NCI-H2029 treated with DMSO at 0.1 percent for 48 hours (cell line): Measurements from ENCODE around the gene SORCS2.
A peak's percentile ranks its signal among the peaks of the same experiment; 100 is the strongest.

Experiments
- DNase-seq: peaks from one replicate; lab custom pipeline; 2025; lab: John Stamatoyannopoulos, UW

The SORCS2 gene

DNA sequence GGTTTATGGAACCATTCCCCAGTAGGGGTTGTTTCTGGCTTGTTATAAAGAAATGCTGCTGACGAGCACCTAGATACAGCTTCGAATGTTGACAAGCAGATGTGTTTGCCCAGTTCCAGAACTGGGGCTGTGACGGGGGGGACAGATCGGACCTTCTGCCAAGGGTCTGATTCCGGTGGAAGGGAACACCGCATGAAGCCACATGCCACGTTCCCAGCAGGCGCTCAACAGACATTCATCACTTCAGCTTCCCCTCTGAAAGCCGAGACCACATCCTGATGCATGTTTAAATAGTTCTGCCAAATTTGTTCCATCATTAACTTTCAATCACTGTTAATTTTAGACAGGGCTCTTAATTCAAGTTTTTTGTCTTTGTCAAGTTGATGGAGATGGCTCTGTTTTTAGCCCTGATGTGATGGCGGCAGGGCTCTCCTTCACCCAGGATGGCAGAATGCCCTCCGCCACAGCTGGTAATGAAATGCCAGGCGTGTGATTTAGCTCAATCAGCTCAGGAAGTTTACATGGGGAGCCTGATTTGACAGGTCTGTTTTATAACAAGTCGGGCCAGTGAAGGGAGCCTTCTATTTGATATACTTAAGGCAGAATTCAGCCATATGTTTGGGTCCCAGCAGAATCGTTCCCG is 185.0 kb downstream of the SORCS2 start:
- no peak for DNase-seq

DNA sequence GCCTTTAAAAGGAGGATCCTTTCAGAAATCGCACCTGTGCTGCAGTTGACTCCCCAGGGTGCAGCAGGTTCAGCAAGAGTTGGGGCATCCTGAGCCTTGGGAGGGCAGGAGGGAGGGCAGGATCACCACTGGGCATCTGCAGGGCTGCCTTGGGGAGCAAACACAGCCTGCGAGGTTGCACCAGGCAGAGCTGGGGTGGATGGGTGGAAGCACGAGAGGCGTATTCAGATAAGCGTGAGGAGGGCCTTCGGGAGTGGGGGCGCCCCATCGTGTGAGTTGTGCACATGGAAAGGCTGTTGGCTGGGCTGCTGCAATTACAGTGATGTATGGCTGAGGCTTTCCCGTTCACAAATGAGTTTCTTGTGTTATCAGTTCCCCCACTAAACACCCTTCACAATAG is 186.8 kb downstream of the SORCS2 start:
- DNase-seq = no peak

DNA sequence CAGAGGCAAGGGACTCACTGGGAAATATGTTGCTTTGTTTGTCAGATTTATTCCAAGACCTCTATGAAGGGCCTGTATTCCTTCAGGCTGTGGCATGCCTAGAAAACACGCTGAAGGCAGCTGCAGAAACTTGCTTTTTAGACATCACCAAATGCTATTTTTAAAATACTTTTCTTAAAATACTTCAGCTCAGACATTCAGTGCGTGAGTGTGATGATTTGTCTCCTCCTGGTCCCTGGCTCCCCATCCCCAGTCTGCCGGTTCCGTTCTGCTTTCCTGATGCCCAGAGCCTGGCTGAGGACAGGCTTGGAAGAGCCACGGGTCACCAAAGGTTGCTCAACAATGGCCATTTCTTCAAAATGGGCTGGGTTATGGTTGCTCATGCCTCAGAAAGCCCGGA is 187.4 kb downstream of the SORCS2 start:
- no peak for DNase-seq

DNA sequence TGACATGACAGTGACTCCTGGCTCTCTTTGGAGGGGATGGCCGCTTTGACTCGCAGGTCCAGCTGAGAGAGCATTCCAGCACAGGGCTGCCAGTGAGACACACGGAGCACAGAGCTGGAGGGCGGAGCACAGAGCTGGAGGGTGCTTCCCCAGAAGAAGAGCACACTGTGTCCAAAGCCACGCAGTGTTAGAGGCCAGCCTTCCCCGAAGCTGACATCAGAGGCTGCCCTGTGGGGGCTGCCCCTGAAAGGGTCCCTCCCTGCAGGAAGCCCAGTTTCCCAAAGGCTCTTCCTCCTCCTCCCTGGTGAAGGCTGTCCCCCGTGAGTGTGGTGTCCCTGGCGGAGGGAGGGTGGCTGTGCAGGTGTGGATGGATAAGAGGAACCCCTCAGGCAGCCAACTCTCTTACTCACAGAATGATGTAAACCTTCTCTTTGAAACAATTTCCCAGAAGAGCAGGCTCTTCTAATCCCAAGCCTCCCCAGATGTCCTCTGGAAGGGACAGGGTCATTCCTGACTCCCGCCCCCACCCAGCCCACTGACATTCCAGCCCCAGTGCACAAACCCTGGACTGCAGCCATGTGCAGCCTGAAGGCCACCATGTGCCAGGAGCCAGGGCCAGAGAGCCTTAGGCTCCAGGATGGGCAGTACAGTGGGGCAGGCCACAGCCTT is 189.0 kb downstream of the SORCS2 start:
- no peak for DNase-seq

DNA sequence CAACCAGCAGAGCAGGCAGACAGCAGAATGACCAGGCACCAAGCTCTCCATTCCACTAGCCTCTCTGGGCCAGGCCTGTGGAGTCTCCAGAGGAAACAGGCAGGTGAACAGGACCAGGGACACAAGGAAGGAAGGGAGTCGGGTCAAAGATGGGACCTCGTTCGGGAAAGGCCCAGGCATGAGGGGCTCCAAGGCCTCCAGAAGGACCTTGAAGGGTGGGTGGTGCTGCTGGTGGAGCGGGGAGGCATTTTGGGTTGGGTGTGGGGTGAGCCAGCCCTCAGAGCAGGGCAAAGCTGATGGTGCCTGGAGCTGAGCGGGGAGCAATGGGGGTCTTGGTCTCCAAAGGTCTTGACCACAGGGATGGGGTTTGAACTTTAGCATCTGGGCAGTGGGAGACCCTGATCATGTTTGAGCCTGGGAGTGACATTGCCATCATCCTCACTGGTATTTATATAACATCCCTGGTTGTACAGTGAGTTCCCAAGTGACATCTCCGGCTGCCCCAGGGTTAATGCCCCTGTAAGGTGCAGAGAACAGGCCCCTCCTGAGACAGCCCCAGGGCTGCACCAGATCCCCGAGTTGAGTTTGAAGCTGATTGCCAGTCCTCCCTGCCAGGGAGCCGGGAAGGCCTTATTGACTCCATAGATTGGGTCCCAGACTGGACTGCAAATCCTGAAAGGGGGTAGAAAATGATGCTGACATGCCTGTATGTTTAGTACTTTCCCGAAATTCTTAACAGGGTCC is 189.7 kb downstream of the SORCS2 start:
- no peak for DNase-seq

DNA sequence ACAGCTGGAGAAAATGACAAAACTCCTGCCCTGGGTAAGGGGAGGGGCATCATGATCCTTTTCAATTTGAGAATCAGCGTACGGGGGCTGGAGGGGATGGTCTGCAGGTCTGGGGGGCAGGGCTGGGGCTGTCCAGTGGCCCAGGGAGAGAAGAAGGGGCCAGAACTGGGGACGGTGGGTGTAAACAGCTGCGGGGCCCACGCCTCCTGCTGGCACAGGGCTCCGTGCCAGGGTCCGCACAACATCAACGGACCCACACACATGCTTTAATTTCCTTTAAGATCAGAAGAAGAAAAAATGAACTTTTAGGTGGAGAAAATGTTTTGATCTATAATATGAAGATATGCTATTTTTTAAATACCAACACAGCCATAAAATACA is 190.3 kb downstream of the SORCS2 start:
- DNase-seq = no peak

DNA sequence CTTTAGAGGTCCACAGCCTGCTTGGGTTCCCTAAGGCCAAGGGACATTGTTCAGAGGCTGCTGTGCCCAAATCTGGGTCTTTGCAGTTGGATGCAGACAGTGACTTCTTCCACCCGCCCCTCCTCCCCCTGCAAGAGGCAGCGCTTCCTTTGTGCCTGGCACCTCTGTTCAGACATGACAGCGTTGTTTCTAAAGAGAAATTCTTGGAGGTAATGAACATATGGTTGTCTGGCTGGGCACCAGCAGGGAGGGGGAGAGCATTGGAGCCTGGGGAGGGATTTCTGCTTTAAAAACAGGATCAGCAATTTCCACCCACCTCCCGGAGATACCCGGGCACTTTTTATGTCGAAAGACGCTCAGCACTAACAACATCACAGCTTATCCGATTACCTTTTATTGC is 190.9 kb downstream of the SORCS2 start:
- DNase-seq = no peak

DNA sequence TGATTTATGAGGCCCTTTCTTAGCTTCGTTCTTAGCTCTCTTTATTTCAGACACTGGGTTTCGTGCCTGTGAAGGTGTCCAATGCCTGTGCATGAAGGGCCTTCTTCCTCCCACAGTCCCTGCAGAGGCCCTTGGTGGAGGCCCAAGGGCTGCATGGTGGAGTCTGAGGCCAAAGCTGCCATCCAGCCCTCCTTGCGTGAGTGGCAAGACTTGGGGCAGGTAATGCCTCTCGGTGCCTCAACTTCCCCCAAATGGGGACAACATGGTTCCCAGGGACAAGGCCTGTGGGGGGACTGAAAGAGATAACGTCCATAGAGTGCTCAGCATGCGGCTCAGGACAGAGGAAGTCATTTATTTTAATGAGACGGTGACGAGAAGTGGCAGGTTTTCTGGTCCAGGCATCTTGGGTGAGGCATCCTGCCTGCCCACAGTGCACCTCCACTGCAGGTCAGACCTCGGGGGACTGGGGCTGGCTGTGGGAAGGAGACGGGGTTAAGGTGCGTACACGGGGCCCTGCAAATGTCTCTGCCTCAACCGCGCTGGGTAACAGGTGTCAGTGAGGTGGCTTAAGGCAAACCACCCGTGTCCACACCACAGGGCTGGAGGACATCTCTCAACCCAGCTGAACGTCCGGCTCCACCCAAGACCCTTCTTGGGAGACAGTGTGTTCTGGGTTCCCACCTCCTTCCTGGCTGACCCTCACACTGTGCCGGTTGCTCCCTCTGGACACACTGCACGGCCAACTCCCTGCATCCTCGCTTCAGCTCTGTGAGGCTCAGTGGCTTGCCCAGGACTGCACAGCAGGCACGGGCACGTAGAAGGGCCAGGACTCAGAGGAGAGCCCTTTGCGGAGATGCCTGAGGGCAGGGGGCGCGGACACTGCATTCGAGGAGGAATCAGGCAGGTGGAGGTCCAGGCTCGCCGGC is 191.9 kb downstream of the SORCS2 start:
- no peak for DNase-seq

DNA sequence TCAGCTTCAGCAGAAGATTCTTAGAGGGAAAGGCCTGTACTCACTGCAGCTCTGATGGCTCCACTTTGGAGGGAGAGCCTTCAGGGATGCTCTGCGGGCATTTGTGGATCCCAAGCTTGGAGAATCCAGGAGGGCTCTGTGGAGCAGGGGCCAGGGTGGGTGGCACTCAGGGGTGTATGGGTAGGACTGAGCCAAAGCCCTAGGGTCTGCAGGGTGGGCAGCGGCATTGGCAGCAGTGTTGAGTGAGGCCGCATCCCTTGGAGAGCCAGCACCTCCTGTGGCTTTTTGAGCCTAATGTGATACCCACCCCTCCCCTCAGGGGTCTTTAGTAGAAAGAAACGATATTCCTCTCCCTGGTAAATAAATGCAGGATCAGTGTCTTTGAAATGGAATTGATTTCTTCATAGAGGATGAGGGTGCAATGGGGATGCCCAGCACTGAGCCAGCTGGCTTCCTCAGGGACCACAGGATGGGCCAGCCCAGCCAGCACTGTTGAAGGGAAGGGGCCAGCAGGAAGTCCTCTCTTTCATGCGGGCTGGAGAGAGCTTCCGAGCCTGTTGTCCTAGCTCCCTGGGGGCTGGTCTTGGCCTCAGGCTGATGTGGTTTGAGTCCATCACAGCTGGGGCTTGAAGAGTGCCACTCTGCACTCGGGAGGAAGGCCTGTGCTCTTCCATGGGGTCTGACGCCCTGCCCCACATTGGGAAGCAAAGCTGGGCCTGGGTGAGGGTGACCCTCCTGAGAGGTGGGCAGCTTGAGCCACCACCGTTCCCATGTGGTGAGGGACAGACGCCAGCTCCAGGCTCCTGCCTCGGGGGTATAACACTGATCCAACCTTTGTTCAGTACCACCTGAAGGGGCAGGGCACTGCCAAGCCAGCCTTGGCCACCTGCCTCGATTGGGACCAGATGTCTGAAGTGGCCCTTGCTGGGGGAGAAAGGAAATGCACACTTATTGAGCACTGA is 192.9 kb downstream of the SORCS2 start:
- DNase-seq = peak; percentile 27

DNA sequence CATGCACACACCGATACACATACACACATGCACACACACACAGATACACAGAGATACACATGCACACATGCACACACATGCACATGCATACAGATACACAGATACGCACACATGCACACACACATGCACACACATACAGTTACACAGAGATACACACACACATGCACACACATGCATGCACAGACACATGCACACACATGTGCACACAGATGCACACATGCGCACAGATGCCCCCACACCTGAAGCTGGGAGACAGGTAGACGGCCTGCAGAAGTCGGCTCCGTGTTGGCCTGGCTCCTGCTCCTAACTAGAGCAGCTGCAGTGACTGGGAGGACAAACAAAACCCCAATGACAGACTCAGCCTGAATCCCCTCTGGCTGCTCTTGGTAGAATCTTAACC is 195.6 kb downstream of the SORCS2 start:
- no peak for DNase-seq

DNA sequence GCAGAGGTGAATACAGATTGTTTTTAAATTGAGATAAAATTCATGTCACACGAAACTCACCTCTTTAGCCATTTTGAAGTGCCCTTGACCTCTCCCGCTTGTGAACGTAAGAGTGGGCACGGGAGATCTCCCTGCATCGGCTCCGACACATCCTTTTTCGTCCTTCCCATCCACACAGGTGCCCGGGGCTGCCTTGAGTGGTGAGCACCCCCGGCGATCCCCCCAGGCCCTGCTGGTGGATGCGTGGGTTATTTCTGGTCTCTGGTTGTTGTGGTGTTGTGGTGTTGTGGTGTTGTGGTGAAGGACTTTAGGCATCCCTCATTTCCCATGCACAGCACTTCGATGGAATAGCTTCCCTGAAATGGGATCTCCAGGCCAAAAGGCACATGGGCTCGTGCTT is 196.3 kb downstream of the SORCS2 start:
- DNase-seq = no peak

DNA sequence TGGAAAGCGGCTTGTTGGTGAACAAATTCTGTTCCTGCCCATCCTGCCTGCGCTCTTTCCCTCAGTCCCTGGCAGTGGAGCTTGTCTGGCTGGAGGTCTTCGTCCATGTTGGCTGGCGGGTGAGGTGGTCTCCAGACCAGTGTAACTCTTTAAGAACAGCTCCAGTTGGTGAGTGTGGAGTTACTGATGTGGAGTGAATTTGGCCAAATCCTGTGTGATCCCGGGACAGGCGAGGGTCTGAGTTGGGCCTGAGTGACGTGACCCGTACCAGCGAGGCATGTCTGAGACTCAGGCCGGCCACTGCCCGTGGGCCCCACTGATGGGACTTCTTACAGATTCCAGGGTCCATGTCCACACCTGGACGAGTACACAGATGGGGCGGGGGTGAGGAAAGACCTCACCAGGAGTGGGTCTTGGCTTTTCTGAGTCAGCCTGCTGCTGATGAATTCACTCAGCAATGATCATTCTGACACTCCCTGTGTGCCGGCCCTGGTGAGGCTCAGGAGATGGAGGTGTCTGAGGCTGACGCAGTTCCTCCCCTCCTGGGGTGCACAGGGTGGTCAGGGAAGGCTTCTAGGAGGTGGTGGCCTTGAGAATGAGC is 196.9 kb downstream of the SORCS2 start:
- DNase-seq = no peak

DNA sequence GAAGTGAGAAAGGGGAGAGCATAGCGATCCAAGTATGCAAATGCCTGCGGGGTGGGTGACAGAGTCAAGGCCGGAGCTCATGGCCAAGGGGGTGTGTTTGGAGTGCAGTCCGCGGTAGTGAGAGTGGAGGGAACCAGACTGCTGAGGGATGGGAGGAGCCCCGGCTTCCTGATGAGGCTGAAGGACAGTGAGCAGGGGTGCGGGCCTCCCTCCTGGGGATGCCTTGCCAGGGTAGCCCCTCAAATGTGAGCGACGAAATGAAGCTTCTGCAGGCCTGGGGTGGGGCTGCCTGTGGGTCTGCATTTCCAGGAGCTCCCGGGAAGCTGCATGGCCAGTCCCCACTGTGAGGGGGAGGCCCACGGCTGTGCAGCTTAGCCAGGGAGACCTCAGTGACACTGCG is 197.4 kb downstream of the SORCS2 start:
- no peak for DNase-seq

DNA sequence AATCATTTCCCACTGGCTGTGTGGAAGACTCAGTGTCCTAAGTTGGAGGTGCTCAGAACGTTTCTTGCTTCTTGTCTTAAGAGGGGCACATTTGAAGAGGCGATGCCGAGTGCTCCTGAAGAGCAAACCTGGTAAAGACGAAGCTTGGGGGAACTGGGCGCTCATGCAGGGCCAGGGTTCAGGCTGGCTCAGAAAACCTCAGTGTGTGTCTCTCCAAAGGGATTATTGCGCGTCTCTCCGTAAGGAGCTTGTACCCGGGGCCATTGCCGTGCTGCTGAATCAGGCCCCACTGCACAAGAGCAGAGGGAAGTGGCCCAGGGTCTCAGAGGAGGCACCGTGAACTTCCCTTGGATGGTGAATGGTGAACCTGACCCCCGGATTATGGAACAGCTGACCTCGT is 198.0 kb downstream of the SORCS2 start:
- no peak for DNase-seq

DNA sequence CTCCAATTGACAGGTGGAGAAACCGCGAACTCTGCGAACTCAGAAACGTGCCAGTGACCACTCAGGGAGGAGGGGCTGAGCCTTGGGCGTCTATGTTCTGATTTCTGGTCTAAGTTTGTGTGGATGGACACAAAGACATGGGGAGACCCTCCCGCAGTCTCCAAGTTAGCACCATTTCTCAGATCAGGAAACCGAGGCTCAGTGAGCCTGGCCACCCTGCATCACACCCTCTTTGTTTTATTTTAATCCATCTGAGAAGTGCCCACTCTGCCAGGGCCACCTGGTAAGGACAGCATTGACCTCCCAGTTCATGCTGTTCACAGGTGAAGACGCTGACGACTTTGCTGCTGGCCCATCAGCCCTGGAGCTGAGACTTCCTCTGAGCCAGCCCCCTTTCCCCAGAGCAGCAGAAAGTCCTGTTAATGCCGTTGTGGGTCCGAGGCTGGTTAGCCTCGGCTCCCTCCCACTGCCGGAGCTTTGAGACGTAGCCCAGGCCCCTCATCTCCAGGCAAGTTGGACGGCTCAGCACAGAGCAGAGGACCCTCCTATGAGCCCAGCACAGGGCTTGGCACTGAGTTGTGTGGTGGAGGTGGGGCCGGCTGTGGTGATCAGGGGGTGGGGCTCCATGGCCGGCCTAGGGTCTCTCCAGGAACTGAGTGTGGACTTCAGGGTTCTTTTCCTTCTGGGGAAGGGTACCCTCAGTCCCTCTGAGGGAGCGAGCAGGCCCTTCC is 198.7 kb downstream of the SORCS2 start:
- DNase-seq = no peak

DNA sequence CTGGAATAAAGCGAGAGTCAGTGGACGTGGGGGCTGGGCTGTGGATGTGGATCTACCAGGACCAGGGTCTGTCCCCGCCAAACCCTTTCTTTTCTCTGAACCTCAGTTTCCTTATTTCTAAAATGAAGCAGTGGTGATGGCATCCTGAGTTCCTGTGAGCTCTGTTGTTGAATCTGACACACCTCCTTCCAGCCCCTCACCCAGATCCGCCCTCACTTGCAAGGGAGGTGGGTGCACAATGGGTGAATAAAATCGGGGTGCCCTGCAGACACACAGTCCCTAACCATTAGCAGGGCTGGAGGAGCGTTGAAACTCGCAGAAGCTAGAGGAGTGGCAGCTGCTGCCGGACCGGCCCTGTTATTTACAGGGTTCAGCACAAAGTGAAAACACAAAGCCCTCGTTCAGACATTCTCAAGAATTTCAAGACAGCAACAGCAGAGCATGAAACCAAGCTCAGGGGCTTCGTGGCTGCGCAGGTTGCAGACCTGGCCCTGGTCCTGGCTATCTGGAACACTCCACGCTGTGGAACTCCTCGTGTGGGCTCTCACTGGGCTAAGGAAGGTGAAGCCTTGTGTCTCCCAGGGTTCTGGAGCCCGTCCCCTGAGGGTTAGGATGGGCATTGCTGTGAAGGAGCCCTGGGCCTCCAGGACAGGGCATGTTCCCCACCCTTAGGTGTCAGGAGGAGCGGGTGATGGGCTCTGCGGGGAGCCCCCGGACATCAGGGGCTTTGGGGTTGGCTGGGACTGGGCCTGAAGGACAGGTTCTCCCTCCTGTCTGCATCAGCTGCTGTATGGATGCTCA is 199.5 kb downstream of the SORCS2 start:
- DNase-seq = no peak

DNA sequence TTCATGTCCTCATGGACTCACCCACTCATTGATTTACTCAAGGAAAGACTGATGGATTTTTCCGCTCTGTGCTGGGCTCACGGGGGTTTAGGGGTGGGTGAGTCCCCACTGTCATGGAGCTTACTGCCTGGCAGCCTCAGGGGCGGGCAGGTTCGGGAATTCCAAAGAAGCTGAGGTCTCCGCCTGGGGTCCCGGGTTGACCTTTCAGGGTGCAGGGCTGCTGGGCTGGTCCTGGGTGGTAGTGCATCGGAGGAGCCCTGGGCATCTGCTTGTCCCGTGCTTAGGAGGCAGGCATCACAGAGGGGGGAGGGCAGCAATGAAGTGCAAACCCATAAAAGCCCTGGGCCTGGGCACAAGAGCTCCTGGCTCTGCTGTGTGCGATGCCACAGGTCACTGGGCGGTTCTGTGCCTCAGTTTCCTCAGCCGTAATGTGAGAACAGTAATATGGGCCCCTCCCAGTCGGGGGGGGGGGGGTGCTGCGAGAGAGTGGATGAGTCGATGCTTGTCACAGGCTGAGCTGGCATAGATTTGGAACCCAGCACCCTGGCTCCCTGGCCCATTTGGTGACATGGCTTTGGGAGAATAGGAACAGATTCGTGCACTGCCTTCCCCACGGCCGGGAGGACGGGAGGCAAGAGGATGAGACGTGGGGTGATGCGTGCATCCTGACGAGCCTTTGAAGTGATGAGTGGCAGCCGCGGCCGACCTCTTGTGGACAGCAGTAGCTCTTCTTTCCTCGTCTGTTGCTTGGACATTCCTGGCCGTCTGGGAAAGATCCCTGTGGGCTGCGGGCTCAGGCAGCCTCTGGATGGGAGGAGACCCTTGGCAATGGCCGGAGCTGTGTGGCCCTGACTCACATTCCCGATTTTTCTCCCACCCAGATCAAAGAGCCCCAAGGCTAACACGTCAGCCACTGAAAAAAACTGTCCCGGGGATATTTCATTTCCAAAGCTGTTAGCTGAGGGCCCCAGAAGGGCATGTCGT is 200.4 kb downstream of the SORCS2 start:
- no peak for DNase-seq
